NCI-H2107 treated with DMSO at 0.1 percent for 48 hours (cell line): ENCODE data around the gene NUSAP1.
"Not testable (repeated sequence)": the region's sequence is repeated elsewhere in the genome, so short reads cannot be mapped to it uniquely, and the experiment has no call there.

ENCODE experiments used
- DNase-seq: peaks from one replicate; lab custom pipeline; 2025; ENCODE audit not compliant: unreplicated experiment; lab: John Stamatoyannopoulos, UW

The NUSAP1 gene

GRCh38 chr15:41332194-41333025 is at the start of gene NUSAP1, which contains the start of gene OIP5:
Gene NUSAP1 (plus strand): TSS chr15:41332881. CDS start chr15:41332958, 77 bp downstream.
Gene OIP5 (minus strand): TSS chr15:41332591. CDS start chr15:41332561, 30 bp downstream.
- DNase-seq = peak; percentile 92

- not testable (repeated sequence) for DNase-seq
Observed at GRCh38 chr15:41282980-41283652, 49.6 kb upstream of the NUSAP1 start.

GRCh38 chr15:41283653-41284426 is 48.8 kb upstream of the NUSAP1 start:
- DNase-seq = peak; percentile 85

GRCh38 chr15:41284427-41285177 is 48.1 kb upstream of the NUSAP1 start:
- DNase-seq = no peak

- DNase-seq = no peak
Observed at GRCh38 chr15:41285285-41285684, 47.4 kb upstream of the NUSAP1 start.

GRCh38 chr15:41286665-41287333 is 45.9 kb upstream of the NUSAP1 start:
- no peak for DNase-seq

GRCh38 chr15:41288464-41288863 is 44.2 kb upstream of the NUSAP1 start:
- no peak for DNase-seq

GRCh38 chr15:41289953-41290352 is 42.7 kb upstream of the NUSAP1 start:
- DNase-seq = no peak

GRCh38 chr15:41291065-41291631 is 41.5 kb upstream of the NUSAP1 start:
- no peak for DNase-seq

- DNase-seq = no peak
Observed at GRCh38 chr15:41292521-41292920, 40.2 kb upstream of the NUSAP1 start.

GRCh38 chr15:41301139-41301538 is 31.5 kb upstream of the NUSAP1 start:
- not testable (repeated sequence) for DNase-seq

- no peak for DNase-seq
Observed at GRCh38 chr15:41301587-41301986, 31.1 kb upstream of the NUSAP1 start.

- no peak for DNase-seq
Observed at GRCh38 chr15:41304149-41304770, 28.4 kb upstream of the NUSAP1 start.

GRCh38 chr15:41307679-41308078 is 25.0 kb upstream of the NUSAP1 start:
- no peak for DNase-seq

GRCh38 chr15:41309226-41309905 is 23.3 kb upstream of the NUSAP1 start:
- DNase-seq = no peak

- not testable (repeated sequence) for DNase-seq
Observed at GRCh38 chr15:41320805-41321330, 11.8 kb upstream of the NUSAP1 start.

- DNase-seq = no peak
Observed at GRCh38 chr15:41323611-41324010, 9.1 kb upstream of the NUSAP1 start.

GRCh38 chr15:41331281-41331680 is 1.4 kb upstream of the NUSAP1 start:
- DNase-seq = no peak

GRCh38 chr15:41331833-41332193 is 868 bp upstream of the NUSAP1 start:
- peak; percentile 44 for DNase-seq
